K562 (cell line): Measurements from ENCODE around the gene ZNF625. TPM values are rescaled to one million over a fixed set of nuclear protein-coding genes. Genes with fewer than 3 reads are reported as not detected.
A peak's percentile ranks its signal among the peaks of the same experiment; 100 is the strongest.

Experiments
- ATAC-seq: fragments of 200-7000 bp; cut with Tn5 transposase; 3 replicates; pipeline ENCODE4 v1.9.1; 2020; ENCODE audit warnings: moderate library complexity
- BruUV-seq: library from RNA; stranded (reverse); fragments of 400-500 nt; replicated peaks from 2 replicates; lab custom pipeline; 2021; lab: Mats Ljungman, UMichigan
- CTCF ChIA-PET: fragments of 300-600 bp; formaldehyde crosslinking; extraction: SDS; loops from one replicate; lab custom pipeline; 2021; ENCODE audit warnings: low intra/inter-chr PET ratio; lab: Yijun Ruan, JAX
- POLR2A ChIA-PET: fragments of 300-600, 350-650 bp; sonication (Branson Sonifier 250); formaldehyde crosslinking; extraction: SDS; loops from one replicate; lab custom pipeline; 2021; ENCODE audit warnings: antibody characterized with exemption, inconsistent platforms; lab: Yijun Ruan, JAX
- DNase-seq, 4 experiments: peaks; one replicate each; pipeline versions ENCODE4 v3.0.0 to v3.0.0-alpha.2; 2011 to 2018; ENCODE audit warnings: low spot score in 3 of 4, mixed read lengths in 3 of 4; ENCODE audit errors: extremely low read depth in 1 of 4
- FAIRE-seq: peaks from 2 replicates; lab custom pipeline; 2011; peaks lifted over from hg19 to GRCh38; lab: Jason Lieb, UNC
- H2AFZ ChIP-seq: 2 replicates; pipeline ENCODE4 v1.6.0; 2011; ENCODE audit warnings: low read depth, low read length, control low read depth, inconsistent platforms
- H3K27ac ChIP-seq: fragments of 200-600 bp; 3 replicates; pipeline ENCODE4 v1.8.0; 2011; ENCODE audit warnings: low read depth, mild to moderate bottlenecking, control low read depth, inconsistent platforms, low read length, moderate library complexity, mixed read lengths; ENCODE audit errors: extremely low read depth
- H3K27me3 ChIP-seq, 2 experiments: fragments of 300-600 bp in 1 of 2; 2 replicates in 1 of 2; 3 replicates in 1 of 2; pipeline versions ENCODE4 v1.6.0 to v1.8.0; 2011; ENCODE audit warnings: inconsistent platforms in 2 of 2, low read length in 2 of 2, mild to moderate bottlenecking in 1 of 2, mixed read lengths in 1 of 2, moderate library complexity in 1 of 2; ENCODE audit not compliant: control insufficient read depth in 2 of 2, insufficient read depth in 2 of 2
- H3K36me3 ChIP-seq: fragments of 300-600 bp; 3 replicates; pipeline ENCODE4 v1.8.0; 2011; ENCODE audit warnings: mild to moderate bottlenecking, low read length, inconsistent platforms; ENCODE audit not compliant: control insufficient read depth, insufficient read depth
- H3K4me1 ChIP-seq, 2 experiments: fragments of 200-600 bp in 1 of 2; replicated peaks in 1 of 2; 2 replicates in 1 of 2; 3 replicates in 1 of 2; pipeline versions ENCODE4 v1.5.1 to v1.8.0; 2011; ENCODE audit warnings: inconsistent platforms in 2 of 2, low read length in 2 of 2, mild to moderate bottlenecking in 1 of 2, mixed read lengths in 1 of 2, moderate library complexity in 1 of 2; ENCODE audit not compliant: control insufficient read depth in 2 of 2, insufficient read depth in 2 of 2
- H3K4me2 ChIP-seq: 2 replicates; pipeline ENCODE4 v1.6.1; 2011; ENCODE audit warnings: low read length, control low read depth, inconsistent platforms, mixed read lengths; ENCODE audit not compliant: insufficient read depth
- H3K4me3 ChIP-seq: fragments of 200-600 bp; sonication (generic), shearing (Covaris generic); 2 replicates; pipeline ENCODE4 v1.5.1; 2016; ENCODE audit warnings: control low read depth, inconsistent platforms
- H3K79me2 ChIP-seq: fragments of 200-600 bp; 3 replicates; pipeline ENCODE4 v1.8.0; 2011; ENCODE audit warnings: low read length, inconsistent platforms; ENCODE audit not compliant: control insufficient read depth, insufficient read depth
- H3K9ac ChIP-seq, 2 experiments: 2 replicates each; pipeline versions ENCODE4 v1.6.0 to v1.6.1; 2011; ENCODE audit warnings: low read depth in 2 of 2, low read length in 2 of 2, control low read depth in 1 of 2, inconsistent platforms in 1 of 2, mild to moderate bottlenecking in 1 of 2, mixed read lengths in 1 of 2; ENCODE audit not compliant: insufficient read depth in 1 of 2
- H3K9me1 ChIP-seq: one replicate; pipeline ENCODE4 v1.6.0; 2011; ENCODE audit warnings: inconsistent platforms, mild to moderate bottlenecking, low read length, moderate library complexity; ENCODE audit not compliant: control insufficient read depth, insufficient read depth
- H3K9me3 ChIP-seq: replicated peaks from 2 replicates; pipeline ENCODE4 v1.5.1; 2011; ENCODE audit warnings: low read depth, low read length, inconsistent platforms; ENCODE audit not compliant: control insufficient read depth, insufficient read depth
- H4K20me1 ChIP-seq: replicated peaks from 2 replicates; pipeline ENCODE4 v1.6.1; 2011; ENCODE audit warnings: low read length, inconsistent platforms, mixed read lengths; ENCODE audit not compliant: control insufficient read depth, insufficient read depth
- CBX1 ChIP-seq: sonication (generic); IDR thresholded peaks from 2 replicates; pipeline ENCODE4 v1.6.1; 2016; ENCODE audit warnings: antibody characterized with exemption, low read depth, mild to moderate bottlenecking
- CTCF ChIP-seq, 3 experiments: IDR thresholded peaks in 2 of 3; conservative IDR thresholded peaks in 1 of 3; 2 replicates each; pipeline ENCODE4 v1.5.1; 2011 to 2012; ENCODE audit warnings: low read length in 3 of 3, mild to moderate bottlenecking in 3 of 3, control low read depth in 2 of 3, improper control_type of control experiment in 1 of 3, inconsistent platforms in 1 of 3, low read depth in 1 of 3, mixed read lengths in 1 of 3, moderate library complexity in 1 of 3; ENCODE audit not compliant: insufficient read depth in 2 of 3
- HLTF ChIP-seq: fragments of 450-650 bp; IDR thresholded peaks from 2 replicates; pipeline ENCODE4 v1.6.1; 2016
- IRF9 ChIP-seq: fragments of 450-650 bp; IDR thresholded peaks from 2 replicates; pipeline ENCODE4 v1.6.1; 2016; ENCODE audit warnings: missing biosample characterization, missing genetic modification characterization
- MEIS2 ChIP-seq: fragments of 450-650 bp; IDR thresholded peaks from 2 replicates; pipeline ENCODE4 v1.6.1; 2014; ENCODE audit warnings: mild to moderate bottlenecking; ENCODE audit not compliant: partially characterized antibody
- NFIC ChIP-seq: fragments of 450-650 bp; IDR thresholded peaks from 2 replicates; pipeline ENCODE4 v1.6.1; 2017; ENCODE audit warnings: mild to moderate bottlenecking, inconsistent platforms
- PCBP1 ChIP-seq: fragments of 200-400 bp; formaldehyde crosslinking; IDR thresholded peaks from 2 replicates; pipeline ENCODE4 v1.6.1; 2018; ENCODE audit warnings: mild to moderate bottlenecking, low read depth, low read length; ENCODE audit not compliant: poor library complexity, severe bottlenecking
- POLR2AphosphoS5 ChIP-seq: IDR thresholded peaks from 2 replicates; pipeline ENCODE4 v1.6.1; 2011; ENCODE audit warnings: mild to moderate bottlenecking, low read depth, low read length, moderate library complexity; ENCODE audit not compliant: control insufficient read depth, insufficient read depth
- RAD21 ChIP-seq, 2 experiments: fragments of 250-450 bp in 1 of 2; fragments of 450-650 bp in 1 of 2; sonication (Bioruptor Pico) in 1 of 2; formaldehyde crosslinking in 1 of 2; IDR thresholded peaks in 1 of 2; conservative IDR thresholded peaks in 1 of 2; 2 replicates each; pipeline versions ENCODE4 v1.4.0 to v1.8.0; 2020 to 2022; ENCODE audit warnings: mild to moderate bottlenecking in 2 of 2, moderate library complexity in 1 of 2
- TEAD1 ChIP-seq, 2 experiments: fragments of 450-650 bp in 1 of 2; sonication (generic) in 1 of 2; formaldehyde crosslinking; IDR thresholded peaks; 2 replicates each; pipeline versions ENCODE4 v1.4.0 to v1.8.0; 2020 to 2022; ENCODE audit warnings: mild to moderate bottlenecking in 2 of 2, missing genetic modification reagents in 1 of 2
- ZKSCAN8 ChIP-seq: fragments of 200-800 bp; sonication (Bioruptor generic); IDR thresholded peaks from 2 replicates; pipeline ENCODE4 v1.6.1; 2016; ENCODE audit warnings: missing genetic modification characterization, missing compliant biosample characterization
- ZNF146 ChIP-seq: IDR thresholded peaks from one replicate; pipeline ENCODE4 v1.6.1; 2018; ENCODE audit warnings: missing compliant biosample characterization; ENCODE audit not compliant: unreplicated experiment
- ZNF830 ChIP-seq: fragments of 250-450 bp; sonication (Bioruptor Pico); IDR thresholded peaks from 2 replicates; pipeline ENCODE4 v1.5.0; 2021; ENCODE audit warnings: mild to moderate bottlenecking
- ZZZ3 ChIP-seq: fragments of 450-650 bp; IDR thresholded peaks from 2 replicates; pipeline ENCODE4 v1.6.1; 2016; ENCODE audit warnings: antibody characterized with exemption, mild to moderate bottlenecking, moderate library complexity
- WGBS: fragments of 100-300 bp; shearing (Covaris generic); methylation state at CpG from one replicate; pipeline ENCODE4 v1.1.6; 2016; ENCODE audit warnings: low coverage, mixed read lengths; ENCODE audit not compliant: insufficient coverage; ENCODE audit errors: missing lambda C conversion rate; 5-methylcytosine and 5-hydroxymethylcytosine counted together
- in situ Hi-C: fragments of 300-500 bp; cut with MboI; formaldehyde crosslinking; loops from 4 replicates; pipeline ENCODE4 v1.15.0; 2018; ENCODE audit warnings: inconsistent platforms, mixed read lengths
- intact Hi-C: fragments of 100-400 bp; cut with micrococcal nuclease; formaldehyde crosslinking; loops from 2 replicates; pipeline ENCODE4 v1.14.2; 2022
- polyA plus RNA-seq, 8 experiments: library from polyadenylated mRNA; depleted of rRNA in 4 of 8; stranded (reverse) in 5 of 8; unstranded in 3 of 8; fragments of >200 nt; fragmentation: Nextera tagmentation in 2 of 8; fragmentation: Illumina TruSeq in 1 of 8; extraction: Ambion mirVana in 2 of 8; extraction: Trizol in 1 of 8; gene quantifications; 2 replicates each; pipeline versions ENCODE4 v1.2.1 to v1.2.3, GENCODE V29; 2011 to 2014; ENCODE audit warnings: inconsistent platforms in 1 of 8, missing spikeins in 1 of 8
- total RNA-seq, 7 experiments: library from RNA; depleted of rRNA in 6 of 7; stranded (reverse); fragments of >200 nt in 6 of 7; fragmentation: Illumina TruSeq in 2 of 7; extraction: Trizol in 2 of 7; gene quantifications; 2 replicates each; pipeline versions ENCODE4 v1.2.1 to v1.2.3, GENCODE V29; 2011 to 2021; ENCODE audit warnings: low replicate concordance in 1 of 7
- TF ChIP-seq, protein P1 (sequence below): fragments of 450-650 bp; conservative IDR thresholded peaks from 2 replicates; pipeline ENCODE4 v1.6.1; 2016; ENCODE audit warnings: missing genetic modification characterization, low read depth, mild to moderate bottlenecking, control low read depth, missing compliant biosample characterization

ZNF625 gene
- total and polyA plus RNA-seq, 9 of the 15 experiments (the other 6 are each of a cell fraction or from before 2014, with no cell fraction given), result 0.07 to 0.09 TPM; not detected in 7

DNA sequence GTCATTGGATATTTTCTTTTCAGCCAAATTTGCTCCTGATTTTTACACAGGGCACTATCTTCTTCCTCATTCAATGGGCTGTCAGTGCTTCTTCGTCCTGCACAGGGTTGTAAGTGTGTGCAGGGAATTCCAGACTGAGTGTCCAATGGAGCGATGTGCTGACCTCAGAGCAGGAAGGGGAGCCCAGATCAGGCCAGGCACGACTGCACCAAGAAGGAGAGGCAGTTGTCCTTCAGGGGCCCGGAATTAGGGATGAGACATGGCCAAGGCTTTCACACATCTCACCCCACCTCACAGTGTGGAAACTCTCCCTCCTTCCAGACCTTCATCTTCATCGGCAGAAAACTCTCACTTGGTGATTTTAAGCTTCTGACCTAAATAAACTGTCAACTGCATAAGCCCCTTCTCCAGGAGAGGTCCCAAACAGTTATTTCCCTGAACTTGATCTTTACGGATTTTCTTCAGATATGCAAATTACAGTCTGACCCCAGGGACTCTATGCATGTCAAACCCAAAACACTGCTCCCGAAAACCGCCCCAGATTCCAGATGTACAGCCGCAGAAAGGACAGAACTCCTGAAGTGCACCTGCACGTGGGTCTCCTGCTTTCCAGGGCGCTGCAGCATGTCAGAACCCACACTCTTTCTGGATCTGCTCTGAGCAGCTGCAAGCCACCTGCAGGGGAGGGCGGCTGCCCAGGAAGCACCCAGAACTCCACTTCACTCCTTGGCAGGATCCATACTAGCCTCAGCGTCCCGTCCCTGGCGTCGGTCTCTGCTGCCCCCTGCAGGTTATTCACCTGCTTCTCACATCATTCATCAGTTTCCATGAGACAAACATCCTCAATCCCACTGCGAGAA, 15.8 kb downstream of the ZNF625 start:
- no TSS peak for BruUV-seq
- peak; percentile 81 for FAIRE-seq
- H3K79me2 ChIP-seq, result no peaks in the 10 kb centered on the region; the same call in 2 of the 3 replicates
- TF ChIP-seq, protein P1, sequence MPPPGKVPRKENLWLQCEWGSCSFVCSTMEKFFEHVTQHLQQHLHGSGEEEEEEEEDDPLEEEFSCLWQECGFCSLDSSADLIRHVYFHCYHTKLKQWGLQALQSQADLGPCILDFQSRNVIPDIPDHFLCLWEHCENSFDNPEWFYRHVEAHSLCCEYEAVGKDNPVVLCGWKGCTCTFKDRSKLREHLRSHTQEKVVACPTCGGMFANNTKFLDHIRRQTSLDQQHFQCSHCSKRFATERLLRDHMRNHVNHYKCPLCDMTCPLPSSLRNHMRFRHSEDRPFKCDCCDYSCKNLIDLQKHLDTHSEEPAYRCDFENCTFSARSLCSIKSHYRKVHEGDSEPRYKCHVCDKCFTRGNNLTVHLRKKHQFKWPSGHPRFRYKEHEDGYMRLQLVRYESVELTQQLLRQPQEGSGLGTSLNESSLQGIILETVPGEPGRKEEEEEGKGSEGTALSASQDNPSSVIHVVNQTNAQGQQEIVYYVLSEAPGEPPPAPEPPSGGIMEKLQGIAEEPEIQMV (tag), result no peak
- TF ChIP-seq ZNF830 (CRISPR knock-in tag) (no peak), ZNF146 (CRISPR knock-in tag) (no peak), HLTF (no peak), IRF9 (tag) (no peak), ZZZ3 (no peak), ZKSCAN8 (no peak), CBX1 (0 out of 2 replicates have a peak, but pooled peaks have one; percentile 14), MEIS2 (peak; percentile 22), RAD21 (CRISPR knock-in tag; conservative IDR thresholded peaks at IDR 0.05 in 1 of 2, IDR thresholded peaks at IDR 0.05 in 1 of 2) (peak; percentile 83 to 94), TEAD1 (CRISPR knock-in tag; IDR thresholded peaks at IDR 0.05) (no peak), NFIC (0 out of 2 replicates have a peak, but pooled peaks have one; percentile 12), POLR2AphosphoS5 (no peak), CTCF (IDR thresholded peaks at IDR 0.05 in 2 of 3, conservative IDR thresholded peaks at IDR 0.05 in 1 of 3; ENCODE audit: insufficient read depth in 2 of 3, low read depth in 1 of 3, low read length in 3 of 3) (peak; percentile 90 to 93 (median 91)), PCBP1 (no peak)

More for the DNA sequence above, 15.8 kb downstream of the ZNF625 start:
- peak; percentile 87 for ATAC-seq
- Histone ChIP-seq H4K20me1 (no peaks in the 10 kb centered on the region), H3K4me1 (peaks cover 5 to 12% of the 10 kb centered on the region in 2 experiments; a peak in 4 of 5 replicates), H3K27ac (peak overlapping the region; percentile 37; the same call in 1 of the 3 replicates), H3K4me2 (peak overlapping the region; percentile 85), H3K9me3 (peaks cover 5% of the 10 kb centered on the region; the same call in 1 of the 2 replicates), H3K36me3 (peaks cover 4% of the 10 kb centered on the region; the same call in 1 of the 3 replicates), H3K9me1 (no peaks in the 10 kb centered on the region), H3K27me3 (no peaks in the 10 kb centered on the region; a peak in 1 of 5 replicates), H3K9ac (no peak overlapping the region), H2AFZ (peak overlapping the region; percentile 87), H3K4me3 (peak overlapping the region; percentile 69)
- POLR2A ChIA-PET, result interaction anchor here (0.6 to 1.4 kb wide), 9 partner anchors 14 to 557 kb away, joined by 3 to 5 read pairs (median 4); partner anchors contain the start of gene ZNF442
- peak; percentile 77 to 87 (median 78) for DNase-seq
- in situ Hi-C loops, result loop anchor here (5.0 to 10.0 kb wide), 3 partner anchors 263 to 478 kb away; partner anchors contain the start of gene ZNF491
- CTCF ChIA-PET, result interaction anchor here (0.6 to 1.2 kb wide), 4 partner anchors 82 to 375 kb away, joined by 3 to 7 read pairs (median 4); no protein-coding TSS in a partner anchor
- WGBS, result 17% methylated on average over 17 of the region's 17 CpGs
- intact Hi-C loops, result loop anchor here (1.0 to 5.0 kb wide), 7 partner anchors 50 to 259 kb away; no protein-coding TSS in a partner anchor
